AG04450 (cell line): Measurements from ENCODE around the gene CFAP54. TPM values are rescaled to one million over a fixed set of nuclear protein-coding genes. Genes with fewer than 3 reads are reported as not detected.

Experiments used
- CTCF ChIA-PET: fragments of 300-600, 350-600 bp; formaldehyde crosslinking; extraction: SDS; loops from one replicate; lab custom pipeline; 2022; ENCODE audit warnings: antibody characterized with exemption, inconsistent platforms; lab: Charles Lee
- POLR2A ChIA-PET: fragments of 350-600 bp; formaldehyde crosslinking; extraction: SDS; loops from one replicate; lab custom pipeline; 2021; ENCODE audit warnings: antibody characterized with exemption, inconsistent platforms; lab: Yijun Ruan, JAX
- DNase-seq: peaks from one replicate; pipeline ENCODE4 v3.0.0-alpha.2; 2011; ENCODE audit warnings: low read depth, low spot score
- H3K27ac ChIP-seq: one replicate; pipeline ENCODE4 v1.5.1; 2012; ENCODE audit warnings: low read depth, low read length, control low read depth
- H3K27me3 ChIP-seq: one replicate; pipeline ENCODE4 v1.6.0; 2012; ENCODE audit warnings: low read length; ENCODE audit not compliant: control insufficient read depth, insufficient read depth
- H3K4me3 ChIP-seq: 2 replicates; pipeline ENCODE4 v1.5.1; 2011; ENCODE audit warnings: mild to moderate bottlenecking, low read depth, low read length, control low read depth
- H3K9me3 ChIP-seq: 2 replicates; pipeline ENCODE4 v1.5.1; 2012; ENCODE audit warnings: low read length; ENCODE audit not compliant: control insufficient read depth, insufficient read depth
- CTCF ChIP-seq: IDR thresholded peaks from 2 replicates; pipeline ENCODE4 v1.5.1; 2011; ENCODE audit warnings: low read depth, low read length, control low read depth, inconsistent platforms
- polyA plus RNA-seq: library from polyadenylated mRNA; depleted of rRNA; stranded (reverse); fragments of >200 nt; gene quantifications from 2 replicates; pipeline ENCODE4 v1.2.3, GENCODE V29; 2011

Gene CFAP54
- polyA plus RNA-seq, 1 experiment: 0.82 TPM

GRCh38 chr12:96495841-96496545, 6.6 kb downstream of the CFAP54 start:
- no peak for TF ChIP-seq CTCF
- DNase-seq: no peak
- Histone ChIP-seq H3K27ac (no peak overlapping the region), H3K9me3 (no peaks in the 10 kb centered on the region), H3K27me3 (no peaks in the 10 kb centered on the region), H3K4me3 (no peak overlapping the region)
- POLR2A ChIA-PET: no interaction called here
- CTCF ChIA-PET: interaction anchor here (1.5 to 1.8 kb wide), 2 partner anchors 9 to 95 kb away, joined by 3 to 9 read pairs; no protein-coding TSS in a partner anchor

GRCh38 chr12:96496944-96497343, 7.6 kb downstream of the CFAP54 start:
- H3K27me3 ChIP-seq: no peaks in the 10 kb centered on the region
- ChIA-PET POLR2A (interaction anchor here (0.7 kb wide), 1 partner anchor 241 kb away, joined by 3 read pairs; no protein-coding TSS in a partner anchor), CTCF (interaction anchor here (1.5 to 2.5 kb wide), 3 partner anchors 8 to 96 kb away, joined by 3 to 14 read pairs (median 9); no protein-coding TSS in a partner anchor)
- no peak for TF ChIP-seq CTCF
- no peak for DNase-seq
- no peak overlapping the region for H3K4me3 ChIP-seq
- H3K27ac ChIP-seq: no peak overlapping the region
- H3K9me3 ChIP-seq: no peaks in the 10 kb centered on the region

GRCh38 chr12:96497855-96498254, 8.5 kb downstream of the CFAP54 start:
- TF ChIP-seq CTCF: peak; percentile 12; the same call in 1 of the 2 replicates
- CTCF ChIA-PET: interaction anchor here (1.5 to 2.5 kb wide), 4 partner anchors 8 to 97 kb away, joined by 3 to 14 read pairs (median 8); partner anchors contain the start of gene CFAP54
- Histone ChIP-seq H3K27me3 (no peaks in the 10 kb centered on the region), H3K9me3 (no peaks in the 10 kb centered on the region), H3K4me3 (no peak overlapping the region), H3K27ac (no peak overlapping the region)
- DNase-seq: no peak
- POLR2A ChIA-PET: interaction anchor here (0.7 kb wide), 1 partner anchor 242 kb away, joined by 3 read pairs; no protein-coding TSS in a partner anchor

- TF ChIP-seq CTCF: peak; percentile 35; the same call in 1 of the 2 replicates
- CTCF ChIA-PET: interaction anchor here (0.6 to 1.0 kb wide), 7 partner anchors 12 to 339 kb away, joined by 3 to 9 read pairs (median 4); no protein-coding TSS in a partner anchor
- no peak for DNase-seq
- Histone ChIP-seq H3K27me3 (no peaks in the 10 kb centered on the region), H3K4me3 (no peak overlapping the region), H3K9me3 (no peaks in the 10 kb centered on the region), H3K27ac (peak overlapping the region; percentile 79)
- POLR2A ChIA-PET: no interaction called here
These were observed 11.3 kb downstream of the CFAP54 start for GRCh38 chr12:96500693-96501092.
